Measurements from ENCODE around the gene ZNF800. TPM values are rescaled to one million over a fixed set of nuclear protein-coding genes. Genes with fewer than 3 reads are reported as not detected.
A peak's percentile ranks its signal among the peaks of the same experiment; 100 is the strongest.

The ZNF800 gene
- total RNA-seq, 2 donors from 2014 or later = 31.7 to 31.9 TPM

- no peak for DNase-seq
- no peak for ATAC-seq
- intact Hi-C loops (cut with DNase I, micrococcal nuclease) = no loop called here
These were observed 30.0 kb downstream of the ZNF800 start for GRCh38 chr7:127362364-127363027.

GRCh38 chr7:127361736-127362135 lies 30.8 kb downstream of the ZNF800 start:
- ATAC-seq = no peak
- DNase-seq = no peak
- intact Hi-C loops (cut with DNase I, micrococcal nuclease) = no loop called here

GRCh38 chr7:127359011-127359410 lies 33.5 kb downstream of the ZNF800 start:
- no peak for DNase-seq
- no peak for ATAC-seq
- intact Hi-C loops (cut with DNase I, micrococcal nuclease) = no loop called here

- intact Hi-C loops (cut with DNase I, micrococcal nuclease) = no loop called here
- DNase-seq = no peak
- no peak for ATAC-seq
These were observed 38.6 kb downstream of the ZNF800 start for GRCh38 chr7:127353897-127354296.

- no peak for ATAC-seq
- no peak for DNase-seq
These were observed 41.9 kb downstream of the ZNF800 start for GRCh38 chr7:127350586-127350985.

GRCh38 chr7:127349881-127350280 lies 42.6 kb downstream of the ZNF800 start:
- ATAC-seq (no peak), DNase-seq (no peak)
- intact Hi-C loops (cut with DNase I, micrococcal nuclease) = no loop called here

More at GRCh38 chr7:127350586-127350985, 41.9 kb downstream of the ZNF800 start:
- intact Hi-C loops (cut with DNase I, micrococcal nuclease) = no loop called here

- ATAC-seq (no peak), DNase-seq (no peak)
- intact Hi-C loops (cut with DNase I, micrococcal nuclease) = no loop called here
These were observed 44.3 kb downstream of the ZNF800 start for GRCh38 chr7:127348247-127348631.

GRCh38 chr7:127347567-127348246 lies 44.8 kb downstream of the ZNF800 start:
- intact Hi-C loops (cut with DNase I, micrococcal nuclease) = no loop called here
- peak; percentile 56 to 81 for DNase-seq
- peak; percentile 98 for ATAC-seq

- intact Hi-C loops (cut with DNase I, micrococcal nuclease) = no loop called here
- ATAC-seq (peak; percentile 51), DNase-seq (no peak)
These were observed 45.8 kb downstream of the ZNF800 start for GRCh38 chr7:127346575-127347256.

- ATAC-seq = no peak
- no peak for DNase-seq
- intact Hi-C loops (cut with DNase I, micrococcal nuclease) = no loop called here
These were observed 49.9 kb downstream of the ZNF800 start for GRCh38 chr7:127342596-127342995.

- ATAC-seq = peak; percentile 25
- no peak for DNase-seq
- intact Hi-C loops (cut with DNase I, micrococcal nuclease) = no loop called here
These were observed 54.4 kb downstream of the ZNF800 start for GRCh38 chr7:127338122-127338521.

GRCh38 chr7:127337581-127337980 lies 54.9 kb downstream of the ZNF800 start:
- intact Hi-C loops (cut with DNase I, micrococcal nuclease) = no loop called here
- DNase-seq (peak; percentile 58 to 66), ATAC-seq (peak; percentile 99)

GRCh38 chr7:127336458-127336857 lies 56.0 kb downstream of the ZNF800 start:
- ATAC-seq = no peak
- intact Hi-C loops (cut with DNase I, micrococcal nuclease) = no loop called here
- no peak for DNase-seq

GRCh38 chr7:127332880-127333279 lies 59.6 kb downstream of the ZNF800 start:
- DNase-seq (no peak), ATAC-seq (no peak)
- intact Hi-C loops (cut with DNase I, micrococcal nuclease) = no loop called here

GRCh38 chr7:127330070-127330469 lies 62.4 kb downstream of the ZNF800 start:
- ATAC-seq = peak; percentile 98

GRCh38 chr7:127322832-127323493 lies 69.5 kb downstream of the ZNF800 start:
- DNase-seq (no peak), ATAC-seq (no peak)
- intact Hi-C loops (cut with DNase I, micrococcal nuclease) = no loop called here

More at GRCh38 chr7:127330070-127330469, 62.4 kb downstream of the ZNF800 start:
- intact Hi-C loops (cut with DNase I, micrococcal nuclease) = no loop called here
- no peak for DNase-seq

- DNase-seq (no peak), ATAC-seq (peak; percentile 33)
- intact Hi-C loops (cut with DNase I, micrococcal nuclease) = no loop called here
These were observed 70.2 kb downstream of the ZNF800 start for GRCh38 chr7:127322351-127322750.

GRCh38 chr7:127320974-127321373 lies 71.5 kb downstream of the ZNF800 start:
- ATAC-seq = no peak
- intact Hi-C loops (cut with DNase I, micrococcal nuclease) = no loop called here
- no peak for DNase-seq
